ENCODE measurements around the gene UBR3.

GRCh38 chr2:170086117-170086688 is 258.9 kb downstream of the UBR3 start:
- TF ChIP-seq CTCF (conservative IDR thresholded peaks at IDR 0.05; ENCODE audit: low read length) (no peak), EZH2phosphoT487 (IDR thresholded peaks at IDR 0.05; ENCODE audit: borderline replicate concordance, low read depth, low read length) (no peak)

Data from OCI-LY7 (cell line).